ENCODE results near the gene CISH. TPM values are rescaled to one million over a fixed set of nuclear protein-coding genes. Genes with fewer than 3 reads are reported as not detected.

Gene CISH
- total and polyA plus RNA-seq, 2 donors from 2014 or later: 30.8 to 59.4 TPM

- no peak for TF ChIP-seq CTCF (IDR thresholded peaks at IDR 0.05; ENCODE audit: borderline replicate concordance, extremely low read depth, insufficient read depth)
- Histone ChIP-seq H3K36me3 (ENCODE audit: control insufficient read depth in 2 of 3, insufficient read depth in 3 of 3, low read length in 3 of 3) (peaks cover 0 to 39% (median 27%) of the 10 kb centered on the region in 3 donors), H3K9me3 (ENCODE audit: control insufficient read depth in 2 of 3, insufficient read depth in 1 of 3, low read length in 3 of 3) (no peaks in the 10 kb centered on the region), H3K9ac (ENCODE audit: low read length in 3 of 3) (peak overlapping the region; percentile 54 to 97 (median 96)), H3K4me3 (ENCODE audit: low read length in 3 of 3) (peak overlapping the region; percentile 79 to 95 (median 93)), H3K4me1 (ENCODE audit: control insufficient read depth in 2 of 3, insufficient read depth in 2 of 3, low read depth in 1 of 3, low read length in 3 of 3) (peaks cover 3 to 38% (median 37%) of the 10 kb centered on the region in 3 donors), H3K27ac (ENCODE audit: low read depth in 2 of 2, low read length in 2 of 2) (peak overlapping the region; percentile 98 to 99), H3K27me3 (ENCODE audit: control insufficient read depth, insufficient read depth, low read length) (no peaks in the 10 kb centered on the region)
- intact Hi-C loops (cut with DNase I): loop anchor here (5.0 kb wide), 1 partner anchor 39 kb away; no protein-coding TSS in a partner anchor
- DNase-seq (peak in 1 of 5 donors; percentile 75), FAIRE-seq (no peak)
Observed at GRCh38 chr3:50610992-50611463, 546 bp downstream of the CISH start.

DNA sequence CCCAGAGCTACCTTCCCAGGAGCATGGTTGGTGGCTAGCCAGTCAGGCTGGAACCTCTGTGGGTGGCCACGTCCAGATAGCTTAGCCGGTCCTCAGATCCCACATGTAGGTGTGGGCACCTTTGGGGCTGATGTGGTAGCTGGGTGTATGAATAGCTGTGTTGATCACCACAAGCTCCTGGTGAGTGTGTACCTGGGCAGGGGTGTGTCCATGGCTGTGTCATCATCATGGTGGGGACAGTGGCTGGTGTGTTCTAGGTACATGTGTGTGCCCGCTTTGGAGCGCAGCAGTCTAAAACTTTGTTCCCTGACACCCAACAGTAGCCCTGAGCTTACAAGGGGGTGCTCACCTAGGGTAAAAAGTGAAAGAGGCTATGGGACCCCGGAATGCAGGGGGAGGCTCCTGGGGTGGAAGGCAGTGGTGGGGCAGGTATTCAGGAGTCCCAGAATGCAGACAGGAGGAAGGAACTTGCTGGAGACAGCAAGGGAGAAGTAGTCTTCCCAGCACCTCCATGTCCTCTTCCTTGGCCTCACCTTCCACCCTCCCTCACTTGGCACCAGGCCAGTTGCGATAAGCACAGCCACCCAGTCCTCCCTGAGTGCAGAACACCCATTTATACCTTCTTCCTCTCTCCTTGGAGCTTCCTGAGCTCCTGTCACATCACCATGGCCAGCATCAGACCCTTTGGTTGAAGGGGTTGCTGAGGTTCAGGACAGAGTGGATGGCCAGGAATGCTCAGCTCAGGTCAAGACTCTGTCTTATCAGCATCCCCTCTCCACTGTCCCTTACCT lies 1.2 kb downstream of the CISH start:
- H3K27ac ChIP-seq (ENCODE audit: low read depth in 2 of 2, low read length in 2 of 2): peak overlapping the region; percentile 98 to 99
- peak overlapping the region; percentile 54 to 97 (median 96) for H3K9ac ChIP-seq (ENCODE audit: low read length in 3 of 3)
- H3K36me3 ChIP-seq (ENCODE audit: control insufficient read depth in 2 of 3, insufficient read depth in 3 of 3, low read length in 3 of 3): peaks cover 0 to 43% (median 29%) of the 10 kb centered on the region in 3 donors
- H3K4me1 ChIP-seq (ENCODE audit: control insufficient read depth in 2 of 3, insufficient read depth in 2 of 3, low read depth in 1 of 3, low read length in 3 of 3): peaks cover 3 to 44% (median 43%) of the 10 kb centered on the region in 3 donors
- H3K27me3 ChIP-seq (ENCODE audit: control insufficient read depth, insufficient read depth, low read length): no peaks in the 10 kb centered on the region
- H3K4me3 ChIP-seq (ENCODE audit: low read length in 3 of 3): peak overlapping the region; percentile 79 to 95 (median 93)
- peak in 2 of 5 donors; percentile 55 to 80 for DNase-seq
- FAIRE-seq: no peak
- intact Hi-C loops (cut with DNase I): loop anchor here (5.0 kb wide), 1 partner anchor 38 kb away; no protein-coding TSS in a partner anchor
- TF ChIP-seq CTCF (IDR thresholded peaks at IDR 0.05; ENCODE audit: borderline replicate concordance, extremely low read depth, insufficient read depth): no peak
- no peaks in the 10 kb centered on the region for H3K9me3 ChIP-seq (ENCODE audit: control insufficient read depth in 2 of 3, insufficient read depth in 1 of 3, low read length in 3 of 3)

DNA sequence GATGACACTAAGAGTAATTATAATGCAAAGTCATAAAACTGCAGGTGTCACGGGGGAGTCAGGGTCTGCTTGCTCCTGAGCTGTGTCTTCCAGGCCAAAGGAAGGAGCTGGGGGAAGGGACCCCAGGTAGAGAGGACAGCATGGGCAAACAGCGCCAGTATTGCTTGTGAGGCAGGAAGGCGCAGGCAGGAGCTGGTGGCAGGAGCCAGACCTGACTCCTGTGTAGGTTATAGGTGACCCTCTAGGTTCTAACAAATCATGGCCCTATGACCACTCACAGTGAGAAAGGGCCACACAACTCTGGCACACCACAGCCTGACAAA lies 1.9 kb downstream of the CISH start:
- peak overlapping the region in 2 of 3 donors; percentile 96 to 97 for H3K9ac ChIP-seq (ENCODE audit: low read length in 3 of 3)
- no peaks in the 10 kb centered on the region for H3K9me3 ChIP-seq (ENCODE audit: control insufficient read depth in 2 of 3, insufficient read depth in 1 of 3, low read length in 3 of 3)
- peak overlapping the region; percentile 98 to 99 for H3K27ac ChIP-seq (ENCODE audit: low read depth in 2 of 2, low read length in 2 of 2)
- intact Hi-C loops (cut with DNase I): loop anchor here (5.0 kb wide), 1 partner anchor 37 kb away; no protein-coding TSS in a partner anchor
- no peak for TF ChIP-seq CTCF (IDR thresholded peaks at IDR 0.05; ENCODE audit: borderline replicate concordance, extremely low read depth, insufficient read depth)
- peaks cover 3 to 50% (median 50%) of the 10 kb centered on the region in 3 donors for H3K4me1 ChIP-seq (ENCODE audit: control insufficient read depth in 2 of 3, insufficient read depth in 2 of 3, low read depth in 1 of 3, low read length in 3 of 3)
- peak overlapping the region; percentile 30 to 95 (median 93) for H3K4me3 ChIP-seq (ENCODE audit: low read length in 3 of 3)
- FAIRE-seq: no peak
- H3K27me3 ChIP-seq (ENCODE audit: control insufficient read depth, insufficient read depth, low read length): no peaks in the 10 kb centered on the region
- H3K36me3 ChIP-seq (ENCODE audit: control insufficient read depth in 2 of 3, insufficient read depth in 3 of 3, low read length in 3 of 3): peaks cover 0 to 50% (median 35%) of the 10 kb centered on the region in 3 donors
- peak in 1 of 5 donors; percentile 63 for DNase-seq

All from kidney (tissue), 14 donors.